GM19372 (cell line): ENCODE results near the gene PMS2.
"Not testable (repeated sequence)": the region's sequence is repeated elsewhere in the genome, so short reads cannot be mapped to it uniquely, and the experiment has no call there.

Experiments used
- ATAC-seq: cut with Tn5 transposase; IDR thresholded peaks from one replicate; pipeline ENCODE4 v1.9.1; 2021; ENCODE audit warnings: mild to moderate bottlenecking, low read depth, moderate library complexity; ENCODE audit not compliant: unreplicated experiment

Gene PMS2

DNA sequence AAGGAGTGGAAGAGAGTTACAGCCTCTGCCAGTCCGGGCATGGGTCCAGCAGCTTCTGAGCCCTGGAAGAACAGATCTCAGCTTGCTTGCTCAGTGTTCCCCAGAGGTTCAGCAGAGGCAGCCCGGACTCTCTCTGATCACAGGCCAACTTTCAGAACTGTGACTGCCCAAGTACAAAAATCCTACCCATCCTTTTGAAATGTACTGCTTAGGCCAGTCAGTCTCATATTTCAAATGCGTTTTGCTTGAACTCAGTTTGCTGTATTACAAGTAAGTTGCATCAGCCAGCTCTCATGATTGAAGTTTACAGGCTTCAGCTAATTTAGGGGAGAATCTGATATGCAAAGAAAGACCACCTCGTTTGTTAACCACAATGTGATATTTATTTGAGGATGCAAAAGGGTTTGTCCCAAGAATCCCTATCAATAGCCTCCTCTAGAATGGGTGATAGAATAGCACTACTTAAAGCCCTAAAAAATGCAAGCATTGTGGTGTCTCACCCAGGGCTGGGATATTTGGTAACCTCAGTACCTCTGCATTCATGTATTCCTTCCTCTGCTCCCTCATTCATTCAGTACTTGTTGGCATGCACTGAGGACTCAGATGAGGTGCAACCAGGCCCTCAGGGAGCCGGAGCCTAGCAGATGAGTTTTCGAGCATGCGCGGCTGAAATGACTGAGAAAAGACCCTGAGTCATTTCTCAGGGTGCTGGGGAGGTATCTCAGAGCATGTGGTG lies 7.2 kb upstream of the PMS2 start:
- no peak for ATAC-seq

DNA sequence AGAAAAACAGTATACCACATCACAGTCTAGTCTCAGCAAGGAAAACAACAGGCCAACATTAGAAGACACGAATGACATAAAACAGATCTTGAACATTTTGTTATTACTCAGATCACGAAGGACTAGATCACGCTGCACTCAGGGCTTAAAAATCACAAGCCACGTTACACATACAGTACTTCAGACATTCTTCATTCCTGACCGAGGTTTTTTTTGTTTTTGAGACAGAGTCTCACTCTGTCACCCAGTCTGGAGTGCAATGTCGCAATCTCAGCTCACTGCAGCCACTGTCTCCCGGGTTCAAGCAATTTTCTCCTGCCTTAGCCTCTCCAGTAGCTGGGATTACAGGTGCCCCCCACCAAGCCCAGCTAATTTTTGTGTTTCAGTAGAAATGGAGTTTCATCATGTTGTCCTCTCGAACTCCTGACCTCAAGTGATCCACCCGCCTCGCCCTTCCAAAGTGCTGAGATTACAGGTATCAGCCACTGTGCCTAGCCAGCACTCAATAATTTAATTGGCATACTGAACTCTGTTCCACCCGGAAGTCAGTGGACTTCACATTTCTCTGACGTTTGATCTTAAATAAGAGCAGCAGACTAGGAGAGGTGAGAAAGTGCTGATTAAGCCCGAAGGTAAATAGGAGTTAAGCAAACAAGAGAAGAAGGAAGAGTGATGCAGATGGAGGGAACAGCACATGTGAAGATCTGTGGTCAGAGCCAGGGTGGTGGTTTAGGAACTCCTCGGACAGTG lies 3.7 kb upstream of the PMS2 start:
- ATAC-seq, result no peak

DNA sequence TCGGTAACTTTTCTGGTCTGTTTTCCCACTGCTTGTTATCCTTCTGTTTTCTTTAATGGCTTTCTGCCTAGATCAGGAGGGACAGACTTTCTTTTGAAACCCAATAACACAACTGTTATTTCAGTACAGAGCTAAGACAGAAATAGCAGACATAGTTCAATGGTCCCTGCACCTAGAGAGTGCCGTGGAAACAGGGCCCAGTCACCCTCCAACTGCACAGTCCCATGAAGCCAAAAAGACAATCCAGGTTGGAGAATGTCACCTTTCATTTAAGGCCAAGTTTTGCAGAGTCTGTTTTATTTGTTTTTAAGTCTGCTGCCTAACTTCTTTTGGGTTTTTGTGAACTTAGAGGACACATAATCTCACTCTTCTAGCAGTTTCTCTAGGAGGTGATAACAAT lies 2.7 kb upstream of the PMS2 start:
- ATAC-seq, result no peak

DNA sequence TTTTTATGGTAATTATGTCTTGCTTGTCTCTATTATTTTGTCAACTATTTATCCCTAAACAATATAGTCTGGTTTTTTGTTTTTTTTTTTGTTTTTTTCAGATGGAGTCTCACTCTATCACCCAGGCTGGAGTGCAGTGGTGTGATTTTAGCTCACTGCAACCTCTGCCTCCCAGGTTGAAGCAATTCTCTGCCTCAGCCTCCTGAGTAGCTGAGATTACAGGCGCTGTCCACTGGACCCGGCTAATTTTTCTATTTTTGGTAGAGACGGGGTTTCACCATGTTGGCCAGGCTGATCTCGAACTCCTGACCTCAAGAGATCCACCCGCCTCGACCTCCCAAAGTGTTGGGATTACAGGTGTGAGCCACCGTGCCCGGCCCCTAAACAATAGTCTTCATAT lies 1.5 kb upstream of the PMS2 start:
- not testable (repeated sequence) for ATAC-seq

DNA sequence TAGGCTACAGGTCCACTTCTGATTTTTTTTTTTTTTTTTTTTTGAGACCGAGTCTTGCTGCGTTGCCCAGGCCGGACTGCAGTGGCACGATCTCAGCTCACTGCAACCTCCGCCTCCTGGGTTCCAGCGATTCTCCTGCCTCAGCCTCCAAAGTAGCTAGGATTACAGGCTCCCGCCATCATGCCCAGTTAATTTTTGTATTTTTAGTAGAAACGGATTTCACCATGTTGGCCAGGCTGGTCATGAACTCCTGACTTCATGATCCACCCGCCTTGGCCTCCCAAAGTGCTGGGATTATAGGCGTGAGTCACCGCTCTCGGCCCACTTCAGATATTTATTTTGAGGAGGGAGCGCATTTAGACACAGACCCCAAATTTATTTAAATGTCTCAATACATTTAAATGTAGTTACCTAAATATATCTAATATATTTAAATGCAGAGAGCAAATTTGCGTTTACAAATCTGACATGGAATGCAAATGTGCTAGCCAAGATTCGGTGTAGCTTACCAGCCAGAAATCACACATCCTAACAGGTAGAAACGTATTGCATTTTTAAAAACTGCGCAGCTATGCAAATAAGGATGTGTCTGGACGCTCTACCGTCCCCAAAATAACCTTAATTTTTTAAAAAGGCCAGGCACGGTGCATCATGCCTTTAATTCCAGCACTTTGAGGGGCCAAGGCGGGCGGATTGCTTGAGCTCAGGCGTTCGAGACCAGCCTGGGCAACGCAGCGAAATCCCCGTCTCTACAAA lies 836 bp downstream of the PMS2 start:
- not testable (repeated sequence) for ATAC-seq

DNA sequence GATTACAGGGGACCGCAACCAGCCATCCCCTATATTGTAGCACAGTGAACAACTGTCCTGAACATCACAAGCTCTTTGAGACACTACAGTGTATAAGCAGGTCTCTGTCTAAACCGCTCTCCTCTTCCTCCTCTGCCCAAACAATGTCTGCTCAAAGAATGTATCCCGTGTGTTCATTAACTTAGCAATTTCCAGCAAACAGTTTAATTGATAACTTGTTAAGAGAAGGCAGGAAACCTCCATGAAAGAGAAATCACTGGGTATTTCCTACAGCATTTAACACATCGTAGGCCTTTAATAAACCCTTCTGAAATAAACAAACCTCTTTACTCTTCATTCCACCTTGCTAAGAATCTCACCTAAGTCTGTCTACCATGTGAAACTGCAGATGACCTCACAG lies 1.5 kb downstream of the PMS2 start:
- no peak for ATAC-seq

DNA sequence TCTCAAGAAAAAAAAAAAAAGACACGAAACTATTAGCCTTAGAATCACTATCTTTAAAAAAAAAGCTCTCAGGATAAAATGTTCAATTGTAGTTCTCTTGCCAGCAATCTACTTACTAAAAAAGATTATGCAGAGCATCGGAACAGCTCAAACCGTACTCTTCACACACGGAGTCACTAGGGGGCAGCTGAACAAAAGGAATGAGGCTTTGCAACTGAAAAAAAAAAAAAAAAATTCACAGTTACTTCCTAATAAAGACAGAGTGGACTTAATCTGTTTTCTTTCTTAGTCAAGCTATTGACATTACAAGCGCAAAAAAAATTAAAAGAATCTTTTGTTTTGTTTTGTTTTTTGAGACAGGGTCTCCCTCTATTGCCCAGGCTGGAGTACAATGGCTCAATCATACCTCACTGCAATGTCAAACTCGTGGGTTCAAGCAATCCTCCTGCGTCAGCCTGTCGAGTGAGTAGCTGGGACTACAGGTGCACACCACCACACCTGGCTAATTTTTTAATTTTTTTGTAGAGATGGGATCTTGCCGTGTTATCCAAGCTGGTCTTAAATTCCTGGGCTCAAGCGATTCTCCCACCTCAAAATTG lies 11.5 kb downstream of the PMS2 start:
- no peak for ATAC-seq

DNA sequence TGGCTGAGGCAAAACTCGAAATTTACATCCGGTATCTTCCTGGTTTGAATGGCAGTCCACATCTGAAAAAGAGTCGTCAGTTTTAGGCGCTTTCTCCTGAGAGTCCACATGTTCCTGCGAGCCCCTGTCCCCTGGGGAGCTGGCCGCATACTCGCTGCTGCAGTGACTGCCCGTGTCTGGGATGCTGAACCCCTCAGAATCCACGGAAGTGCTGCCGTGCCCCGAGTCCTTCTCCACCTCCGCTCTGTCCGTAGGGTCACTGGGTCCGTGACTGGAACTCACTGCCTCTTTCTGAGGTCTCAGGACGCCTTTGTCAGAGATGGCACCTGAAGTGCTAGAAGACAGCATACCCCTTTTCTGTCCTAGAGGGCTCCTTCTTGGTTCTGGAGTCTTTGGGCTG lies 21.8 kb downstream of the PMS2 start:
- ATAC-seq, result not testable (repeated sequence)

DNA sequence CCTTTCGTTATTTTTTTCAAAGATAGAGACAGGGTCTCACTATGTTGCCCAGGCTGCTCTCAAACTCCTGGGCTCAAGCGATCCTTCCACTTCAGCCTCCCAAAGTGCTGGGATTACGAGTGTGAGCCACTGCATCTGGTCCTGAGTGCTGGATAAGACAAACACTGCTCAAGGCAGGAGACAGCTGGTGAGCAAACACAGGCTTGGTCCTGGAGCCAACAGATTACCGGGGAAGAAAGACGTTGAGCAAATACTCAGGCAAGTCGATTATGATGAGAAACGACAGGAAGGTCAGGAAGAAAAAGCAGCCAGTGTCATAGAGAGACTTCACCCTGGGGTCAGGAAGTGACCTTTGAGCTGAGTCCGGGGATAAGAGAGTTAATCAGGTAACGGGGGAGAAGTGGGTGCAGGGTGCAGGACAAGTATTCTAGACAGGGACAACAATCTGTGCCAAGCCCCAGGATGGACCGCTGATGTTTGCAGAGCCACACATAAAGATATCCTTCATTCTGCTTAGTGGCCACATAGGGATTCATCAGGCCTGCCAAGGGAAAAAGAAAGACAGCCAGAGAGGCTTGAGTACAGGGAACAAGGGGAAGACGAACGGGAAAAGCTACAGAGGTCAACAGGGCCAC lies 29.1 kb downstream of the PMS2 start:
- ATAC-seq, result not testable (repeated sequence)

DNA sequence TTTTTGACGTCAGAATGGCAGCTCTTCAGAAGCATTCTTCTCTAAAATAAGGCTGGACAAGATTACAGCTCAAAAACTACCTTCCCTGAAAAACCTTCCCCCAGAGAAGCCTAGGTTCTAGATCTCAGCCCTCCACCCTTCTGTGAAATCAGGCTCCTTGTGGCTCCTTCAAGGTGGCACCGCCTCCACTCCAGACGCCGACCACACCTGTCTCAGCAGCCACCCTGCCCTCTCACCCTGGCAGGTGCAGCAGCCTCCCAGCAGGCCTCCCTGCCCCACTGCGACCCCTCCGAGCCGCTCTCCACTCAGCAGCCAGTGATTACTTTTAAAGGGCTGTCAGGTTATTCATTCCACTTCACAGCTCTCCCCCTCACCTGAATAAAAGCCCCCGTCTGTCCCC lies 35.3 kb downstream of the PMS2 start:
- not testable (repeated sequence) for ATAC-seq

DNA sequence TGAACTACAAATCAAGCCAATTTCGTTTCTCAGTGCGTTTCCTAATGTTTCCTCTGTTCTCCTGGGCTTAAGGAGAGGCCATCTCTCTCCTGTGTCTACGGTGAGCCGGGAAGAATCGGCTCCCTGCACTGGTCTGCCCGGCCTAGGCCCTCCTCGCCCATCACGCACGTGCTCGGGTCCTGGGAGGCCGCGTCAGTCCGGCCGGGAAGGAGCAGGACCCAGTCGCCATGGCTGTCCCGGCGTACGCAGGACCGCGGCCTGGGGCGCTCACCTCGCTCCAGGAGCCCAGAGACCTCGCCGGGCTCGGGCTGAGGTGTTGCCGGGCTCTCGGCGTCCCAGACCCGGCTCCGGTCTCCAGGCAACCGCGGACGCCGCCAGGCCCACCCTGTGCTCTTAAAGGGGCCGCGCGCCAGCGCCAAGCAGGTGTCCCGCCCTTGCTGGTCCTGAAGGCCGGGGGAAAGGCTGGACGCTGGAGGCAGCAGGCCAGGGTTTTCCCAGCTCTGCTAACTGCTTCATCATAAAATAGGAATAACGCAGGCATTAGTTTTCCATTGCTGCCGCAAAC lies 38.4 kb downstream of the PMS2 start, which contains the start of gene RSPH10B:
Gene RSPH10B (minus strand): TSS at position 343 of the 565 bp plus-strand sequence. CDS start 3,573 bp downstream, outside the sequence.
- ATAC-seq, result not testable (repeated sequence)

DNA sequence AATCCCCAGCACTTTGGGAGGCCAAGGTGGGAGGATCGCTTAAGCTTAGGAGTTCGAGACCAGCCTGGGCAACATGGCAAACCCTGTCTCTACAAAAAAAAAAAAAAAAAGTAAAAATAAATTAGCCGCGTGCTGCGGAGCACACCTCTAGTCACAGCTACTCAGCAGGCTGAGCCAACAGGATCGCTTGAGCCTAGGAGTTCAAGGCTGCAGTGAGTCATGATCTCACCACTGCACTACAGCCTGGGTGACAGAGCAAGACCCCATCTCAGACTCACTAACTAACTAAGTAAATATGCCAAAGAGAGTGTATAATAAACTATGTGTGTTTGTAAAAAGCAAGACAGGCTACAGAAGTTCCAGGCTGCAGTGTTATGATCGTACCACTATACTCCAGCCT lies 45.0 kb downstream of the PMS2 start:
- ATAC-seq, result not testable (repeated sequence)

DNA sequence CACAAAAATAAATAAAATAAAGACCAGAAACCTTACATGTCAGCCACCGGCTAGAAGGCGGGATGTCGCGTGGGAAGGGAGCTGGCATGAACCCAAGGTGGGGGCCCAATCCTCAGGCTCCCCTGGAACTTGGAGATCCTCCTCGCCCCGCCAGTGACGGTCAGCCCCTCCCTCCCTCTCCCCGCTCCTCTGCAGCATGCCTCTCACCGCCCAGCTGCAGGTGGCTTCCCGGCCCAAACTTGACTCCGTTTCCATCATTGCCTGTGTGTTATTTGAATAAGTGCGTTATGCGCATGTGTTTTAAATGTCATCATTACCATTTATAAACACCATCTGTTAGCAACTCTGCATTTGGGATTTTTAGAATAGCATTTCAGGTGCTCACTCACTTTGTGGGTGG lies 45.6 kb downstream of the PMS2 start:
- ATAC-seq, result not testable (repeated sequence)

DNA sequence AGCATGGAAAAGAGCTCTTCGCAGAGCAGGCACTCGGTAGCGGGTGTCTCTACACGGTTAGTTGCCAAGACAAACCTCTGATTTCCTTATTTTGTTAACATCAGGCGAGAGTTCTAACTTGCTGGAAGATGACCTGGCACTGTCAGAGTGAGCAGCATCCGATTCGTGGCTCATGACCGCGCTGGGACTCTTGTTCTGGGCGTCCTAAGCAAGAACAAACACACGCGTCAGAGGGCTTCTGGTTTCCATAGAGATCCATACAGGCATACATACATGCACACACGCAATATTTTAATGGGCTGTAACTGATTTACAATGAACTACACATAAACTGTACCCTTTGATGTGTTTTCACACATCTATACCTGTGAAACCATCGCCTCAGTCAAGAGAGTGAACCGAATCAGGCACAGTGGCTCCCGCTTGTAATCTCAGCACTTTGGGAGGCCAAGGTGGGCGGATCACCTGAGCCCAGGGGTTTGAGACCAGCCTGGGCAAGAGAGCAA lies 73.9 kb downstream of the PMS2 start:
- ATAC-seq, result not testable (repeated sequence)

DNA sequence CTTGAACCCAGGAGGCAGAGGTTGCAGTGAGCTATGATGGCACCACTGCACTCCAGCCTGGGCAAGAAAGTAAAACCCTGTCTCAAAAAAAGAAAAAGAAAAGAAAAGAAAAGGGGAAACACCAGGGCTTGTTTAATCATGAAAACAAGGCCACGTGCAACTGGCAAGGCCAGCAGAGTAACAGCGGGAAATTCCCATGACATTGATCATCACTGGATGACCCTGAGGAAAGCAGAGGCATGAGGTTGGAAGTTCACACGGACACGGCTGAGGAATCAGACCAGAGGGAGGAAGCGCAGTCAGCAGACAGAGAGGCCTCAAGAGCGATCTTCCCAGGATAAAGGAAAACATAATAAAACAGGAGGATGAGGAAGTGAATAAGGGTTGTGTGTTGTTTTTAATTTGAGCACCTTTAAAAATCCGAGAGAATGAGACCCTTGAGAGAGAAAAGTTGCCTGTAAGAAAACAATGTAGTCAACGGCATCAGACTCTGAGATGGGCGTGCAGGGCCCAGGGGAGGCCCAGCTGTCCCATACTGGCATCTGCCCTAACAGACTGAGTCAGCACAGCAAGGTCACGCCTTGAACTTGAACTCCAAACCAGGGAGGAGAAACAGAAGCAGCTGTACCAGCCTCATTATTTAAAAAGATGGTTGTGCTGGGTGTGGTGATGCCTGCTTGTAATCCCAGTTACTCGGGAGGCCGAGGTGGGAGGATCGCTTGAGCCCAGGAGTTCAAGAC lies 76.8 kb downstream of the PMS2 start:
- ATAC-seq, result not testable (repeated sequence)

DNA sequence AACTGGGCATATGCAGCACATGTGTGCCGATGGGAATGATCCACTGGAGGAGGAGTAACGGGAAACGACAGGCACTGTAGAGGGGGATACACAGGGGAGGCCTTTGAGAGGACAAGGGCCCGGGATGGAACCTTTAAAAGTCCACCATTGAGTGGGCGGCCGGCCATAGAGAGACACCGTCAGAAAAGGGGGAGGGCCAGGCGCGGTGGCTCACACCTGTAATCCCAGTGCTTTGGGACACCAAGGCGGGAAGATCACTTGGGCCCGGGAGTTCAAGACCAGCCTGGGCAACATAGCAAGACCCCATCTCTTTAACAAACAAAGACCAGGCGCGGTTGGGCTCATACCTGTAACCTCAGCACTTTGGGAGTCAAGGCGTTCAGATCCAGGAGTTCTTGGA lies 77.6 kb downstream of the PMS2 start:
- ATAC-seq, result not testable (repeated sequence)

DNA sequence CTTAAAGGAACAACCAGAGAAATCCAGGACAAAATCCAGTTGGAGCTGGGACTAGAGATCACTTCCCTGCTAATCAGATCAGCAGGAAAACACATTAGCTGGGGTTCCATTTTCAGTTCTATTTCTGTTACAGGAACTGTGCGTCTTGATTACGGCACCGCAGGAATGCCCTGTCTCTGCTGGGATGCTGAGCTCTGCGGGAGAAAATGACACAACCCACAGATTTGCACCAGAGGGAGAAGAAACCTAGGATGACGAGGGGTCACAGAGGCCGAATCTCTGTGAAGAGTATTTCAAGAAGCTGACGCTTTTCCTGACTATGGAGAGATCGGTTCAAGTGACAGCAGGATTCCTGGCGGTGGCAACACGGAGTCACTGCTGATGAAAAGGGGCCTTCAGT lies 78.6 kb downstream of the PMS2 start:
- not testable (repeated sequence) for ATAC-seq

DNA sequence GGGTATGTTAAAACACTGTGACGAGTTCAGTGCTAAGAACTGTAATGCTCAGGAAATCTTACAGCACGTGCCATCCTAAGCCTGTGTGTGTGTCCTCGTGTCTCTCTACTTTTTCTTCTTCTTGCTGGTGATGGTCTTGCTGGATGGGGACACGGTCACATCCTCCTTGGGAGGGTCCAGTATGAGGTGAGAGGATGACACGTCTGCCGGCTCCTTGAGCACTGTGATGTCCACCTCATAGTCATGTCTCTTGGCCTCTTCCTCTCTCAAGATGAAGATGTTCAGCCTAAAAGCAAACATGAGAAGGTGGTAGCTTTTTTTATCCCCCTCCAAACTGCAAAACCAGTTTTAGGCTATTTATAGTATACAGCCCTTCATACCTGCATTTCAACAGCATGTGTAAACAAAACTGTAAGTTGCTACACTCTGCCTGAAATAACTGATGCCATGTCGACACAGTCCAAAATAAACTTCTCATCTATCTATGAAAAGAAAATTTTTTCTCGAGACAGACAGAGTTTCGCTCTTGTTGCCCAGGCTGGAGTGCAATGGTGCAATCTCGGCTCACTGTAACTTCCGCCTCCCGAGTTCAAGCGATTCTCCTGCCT lies 82.5 kb downstream of the PMS2 start:
- ATAC-seq, result not testable (repeated sequence)

DNA sequence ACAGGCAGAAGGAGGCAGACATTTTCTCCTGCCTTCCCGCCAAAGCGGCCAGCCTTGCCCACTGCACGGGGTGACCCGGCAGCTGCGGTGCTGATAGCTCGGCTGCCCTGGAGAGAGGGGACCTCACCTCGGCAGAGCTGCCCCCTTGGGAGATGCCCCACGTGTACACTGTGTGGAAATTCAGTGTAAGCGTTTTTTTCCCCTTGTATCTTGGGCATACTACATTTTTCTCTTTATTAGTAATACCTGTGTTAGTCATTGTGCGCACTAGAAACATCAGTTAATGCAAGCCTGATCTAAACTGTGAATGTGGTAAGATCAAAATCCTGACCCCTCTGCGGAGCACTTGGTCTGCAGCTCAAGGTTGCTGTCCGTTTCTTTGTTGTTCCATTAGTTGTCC lies 84.2 kb downstream of the PMS2 start:
- ATAC-seq, result not testable (repeated sequence)
